Endothelial cell of umbilical vein (primary cell): ENCODE results near the gene HES2.

Experiments used
- CTCF ChIP-seq, 2 donors: IDR thresholded peaks; 1 replicate in 1 of 2; 2 replicates in 1 of 2; pipeline ENCODE4 v1.5.1; 2011; ENCODE audit warnings: low read length in 2 of 2, mild to moderate bottlenecking in 2 of 2, moderate library complexity in 2 of 2, control low read depth in 1 of 2, inconsistent platforms in 1 of 2, low read depth in 1 of 2; ENCODE audit not compliant: insufficient read depth in 1 of 2; ENCODE audit errors: extremely low read depth in 1 of 2
- EZH2 ChIP-seq: IDR thresholded peaks from 2 replicates; pipeline ENCODE4 v1.6.1; 2012; ENCODE audit warnings: borderline replicate concordance, low read depth, mild to moderate bottlenecking, moderate library complexity, low read length, inconsistent platforms; ENCODE audit not compliant: severe bottlenecking
- FOS ChIP-seq: IDR thresholded peaks from 2 replicates; pipeline ENCODE4 v1.6.1; 2011; ENCODE audit warnings: mild to moderate bottlenecking, low read length, moderate library complexity, borderline replicate concordance; ENCODE audit not compliant: insufficient read depth
- GATA2 ChIP-seq: IDR thresholded peaks from 2 replicates; pipeline ENCODE4 v1.7.0; 2011; ENCODE audit warnings: low read depth, mild to moderate bottlenecking, moderate library complexity, mixed read lengths, low read length; ENCODE audit not compliant: insufficient read length, insufficient read depth
- JUN ChIP-seq: IDR thresholded peaks from 2 replicates; pipeline ENCODE4 v1.6.1; 2011; ENCODE audit warnings: borderline replicate concordance, low read depth; ENCODE audit not compliant: insufficient read length, insufficient read depth
- MYC ChIP-seq: IDR thresholded peaks from one replicate; pipeline ENCODE4 v1.6.1; 2011; ENCODE audit warnings: mild to moderate bottlenecking, low read depth, low read length
- POLR2A ChIP-seq: IDR thresholded peaks from 2 replicates; pipeline ENCODE4 v1.6.1; 2012; ENCODE audit warnings: low read depth, mild to moderate bottlenecking, control low read depth, low read length
- POLR2AphosphoS5 ChIP-seq: IDR thresholded peaks from 2 replicates; pipeline ENCODE4 v1.6.1; 2012; ENCODE audit warnings: low read depth, mild to moderate bottlenecking, control low read depth, low read length, moderate library complexity; ENCODE audit not compliant: insufficient read depth
- TF ChIP-seq, protein P1 (sequence below): IDR thresholded peaks from 2 replicates; pipeline ENCODE4 v1.6.1; 2011; ENCODE audit not compliant: insufficient read depth, insufficient read length

DNA sequence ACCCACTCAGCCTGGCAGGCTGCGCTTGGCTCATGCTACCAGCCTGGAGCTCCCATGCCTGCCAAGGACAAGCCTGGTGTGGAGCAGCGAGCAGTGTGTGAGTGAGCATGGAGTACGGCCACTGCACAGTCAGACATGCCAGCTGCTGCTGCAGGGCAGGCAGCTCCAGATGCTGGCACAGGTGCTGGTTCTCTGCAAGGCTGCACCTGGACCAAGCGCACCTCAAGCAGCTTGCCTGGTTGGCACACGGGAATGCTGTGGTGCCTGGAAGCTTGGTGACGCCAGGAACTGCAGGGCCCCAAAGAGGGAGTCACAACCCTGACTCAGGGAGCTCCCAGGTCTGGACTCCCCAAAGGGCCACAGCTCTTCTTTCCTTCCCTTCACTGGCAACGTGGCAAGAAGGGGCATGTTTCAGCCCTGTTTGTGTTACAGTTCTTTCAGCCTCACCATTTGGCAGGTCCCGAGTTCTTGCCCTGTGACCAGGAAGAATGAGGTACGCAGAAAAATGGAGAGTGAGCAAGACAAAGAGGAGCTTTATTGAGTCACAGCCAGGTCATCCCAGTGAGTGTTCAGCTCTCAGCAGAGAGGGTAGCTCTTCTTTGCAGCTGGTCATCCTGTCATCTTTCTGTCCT, 52.2 kb downstream of the HES2 start:
- TF ChIP-seq CTCF (IDR thresholded peaks at IDR 0.05; ENCODE audit: extremely low read depth in 1 of 2, insufficient read depth in 1 of 2, low read depth in 1 of 2, low read length in 2 of 2): no peak
- no peak for TF ChIP-seq JUN
- TF ChIP-seq POLR2A: no peak
- no peak for TF ChIP-seq EZH2
- TF ChIP-seq FOS: no peak
- no peak for TF ChIP-seq POLR2AphosphoS5
- no peak for TF ChIP-seq MYC
- TF ChIP-seq, protein P1, sequence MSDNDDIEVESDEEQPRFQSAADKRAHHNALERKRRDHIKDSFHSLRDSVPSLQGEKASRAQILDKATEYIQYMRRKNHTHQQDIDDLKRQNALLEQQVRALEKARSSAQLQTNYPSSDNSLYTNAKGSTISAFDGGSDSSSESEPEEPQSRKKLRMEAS: no peak
- no peak for TF ChIP-seq GATA2
